HepG2 (cell line): Measurements from ENCODE around the gene ARPC5. TPM values are rescaled to one million over a fixed set of nuclear protein-coding genes. Genes with fewer than 3 reads are reported as not detected.

Experiments
- ATAC-seq: fragments of 200-7000 bp; cut with Tn5 transposase; 3 replicates; pipeline ENCODE4 v1.9.1; 2020; ENCODE audit warnings: mild to moderate bottlenecking, moderate library complexity
- BruUV-seq: library from RNA; stranded (reverse); fragments of 400-500 nt; replicated peaks from 2 replicates; lab custom pipeline; 2021; lab: Mats Ljungman, UMichigan
- CTCF ChIA-PET: fragments of 300-600 bp; formaldehyde crosslinking; extraction: SDS; loops from one replicate; lab custom pipeline; 2021; ENCODE audit warnings: low total read pairs, inconsistent platforms, low intra/inter-chr PET ratio; lab: Yijun Ruan, JAX
- POLR2A ChIA-PET: fragments of 350-600 bp; sonication (Branson Sonifier 250); formaldehyde crosslinking; loops from one replicate; lab custom pipeline; 2020; ENCODE audit warnings: antibody characterized with exemption, inconsistent platforms; lab: Yijun Ruan, JAX
- DNase-seq: peaks from one replicate; pipeline ENCODE4 v3.0.0-alpha.2; 2015; ENCODE audit warnings: low spot score
- FAIRE-seq: peaks from 3 replicates; lab custom pipeline; 2011; peaks lifted over from hg19 to GRCh38; lab: Jason Lieb, UNC
- H2AFZ ChIP-seq: one replicate; pipeline ENCODE4 v1.6.1; 2011; ENCODE audit warnings: low read length, inconsistent platforms
- H3K27ac ChIP-seq: fragments of 300-600 bp; 3 replicates; pipeline ENCODE4 v1.8.0; 2011; ENCODE audit warnings: mixed run types, mild to moderate bottlenecking, mixed read lengths, low read length, inconsistent platforms; ENCODE audit not compliant: insufficient read depth; ENCODE audit errors: extremely low read length
- H3K27me3 ChIP-seq, 2 experiments: fragments of 200-600 bp in 1 of 2; 2 replicates in 1 of 2; 3 replicates in 1 of 2; pipeline versions ENCODE4 v1.6.0 to v1.8.0; 2011; ENCODE audit warnings: low read length in 2 of 2, mild to moderate bottlenecking in 2 of 2, moderate library complexity in 2 of 2, inconsistent platforms in 1 of 2; ENCODE audit not compliant: insufficient read depth in 2 of 2, control insufficient read depth in 1 of 2
- H3K36me3 ChIP-seq, 2 experiments: fragments of 200-600 bp in 1 of 2; replicated peaks in 1 of 2; 2 replicates in 1 of 2; 3 replicates in 1 of 2; pipeline versions ENCODE4 v1.5.1 to v1.8.0; 2011; ENCODE audit warnings: low read length in 2 of 2, inconsistent platforms in 1 of 2; ENCODE audit not compliant: insufficient read depth in 2 of 2, control insufficient read depth in 1 of 2
- H3K4me1 ChIP-seq: 2 replicates; pipeline ENCODE4 v1.5.1; 2012; ENCODE audit warnings: low read length, inconsistent platforms; ENCODE audit not compliant: insufficient read depth
- H3K4me2 ChIP-seq: 2 replicates; pipeline ENCODE4 v1.6.0; 2011; ENCODE audit warnings: low read depth, low read length, inconsistent platforms
- H3K4me3 ChIP-seq, 3 experiments: fragments of 200-600 bp in 1 of 3; sonication (generic), shearing (Covaris generic) in 1 of 3; replicated peaks in 1 of 3; 2 replicates each; pipeline ENCODE4 v1.5.1; 2011 to 2016; ENCODE audit warnings: low read length in 3 of 3, inconsistent platforms in 2 of 3, low read depth in 2 of 3, mild to moderate bottlenecking in 2 of 3, control low read depth in 1 of 3, mixed read lengths in 1 of 3; ENCODE audit not compliant: insufficient read depth in 1 of 3
- H3K79me2 ChIP-seq: one replicate; pipeline ENCODE4 v1.6.1; 2011; ENCODE audit warnings: low read length, inconsistent platforms; ENCODE audit not compliant: insufficient read depth
- H3K9ac ChIP-seq: 2 replicates; pipeline ENCODE4 v1.6.0; 2011; ENCODE audit warnings: mild to moderate bottlenecking, low read depth, low read length, inconsistent platforms; ENCODE audit not compliant: insufficient read depth
- H3K9me3 ChIP-seq: 2 replicates; pipeline ENCODE4 v1.5.1; 2012; ENCODE audit warnings: mild to moderate bottlenecking, low read length
- H4K20me1 ChIP-seq: 2 replicates; pipeline ENCODE4 v1.6.0; 2011; ENCODE audit warnings: inconsistent platforms, mild to moderate bottlenecking, low read length, moderate library complexity; ENCODE audit not compliant: insufficient read depth
- ATAD3A ChIP-seq: sonication (generic); formaldehyde crosslinking; IDR thresholded peaks from 2 replicates; pipeline ENCODE4 v1.4.0; 2020; ENCODE audit warnings: missing genetic modification reagents
- ATF7-NPFF ChIP-seq: sonication (generic); formaldehyde crosslinking; IDR thresholded peaks from 2 replicates; pipeline ENCODE4 v1.8.1; 2023; ENCODE audit warnings: mild to moderate bottlenecking, low read depth, missing genetic modification reagents, moderate library complexity
- NFIC ChIP-seq: IDR thresholded peaks from 2 replicates; pipeline ENCODE4 v1.6.1; 2012; ENCODE audit warnings: mild to moderate bottlenecking, low read length, inconsistent platforms
- NR2F1 ChIP-seq, 2 experiments: fragments of 450-650 bp in 1 of 2; formaldehyde crosslinking in 1 of 2; IDR thresholded peaks; 2 replicates each; pipeline versions ENCODE4 v1.5.0 to v1.6.1; 2016 to 2020; ENCODE audit warnings: mild to moderate bottlenecking in 1 of 2, missing compliant biosample characterization in 1 of 2, missing genetic modification reagents in 1 of 2, moderate library complexity in 1 of 2
- PHF20 ChIP-seq: sonication (generic); formaldehyde crosslinking; IDR thresholded peaks from 2 replicates; pipeline ENCODE4 v1.5.0; 2020; ENCODE audit warnings: mild to moderate bottlenecking, missing genetic modification reagents
- PTBP1 ChIP-seq: fragments of 200-400 bp; formaldehyde crosslinking; IDR thresholded peaks from 2 replicates; pipeline ENCODE4 v1.6.1; 2018; ENCODE audit warnings: low read length, low read depth; ENCODE audit not compliant: poor library complexity, severe bottlenecking
- SRSF1 ChIP-seq: fragments of 200-400 bp; formaldehyde crosslinking; optimal IDR thresholded peaks from 2 replicates; pipeline ENCODE3; 2017; ENCODE audit warnings: mild to moderate bottlenecking, low read depth, low read length, moderate library complexity
- ZBTB38 ChIP-seq: sonication (generic); formaldehyde crosslinking; IDR thresholded peaks from 2 replicates; pipeline ENCODE4 v1.5.1; 2020; ENCODE audit warnings: mild to moderate bottlenecking, missing genetic modification reagents
- ZFP1 ChIP-seq: IDR thresholded peaks from 2 replicates; pipeline ENCODE4 v1.6.1; 2016
- ZNF225 ChIP-seq: sonication (generic); formaldehyde crosslinking; IDR thresholded peaks from 2 replicates; pipeline ENCODE4 v1.4.0; 2020; ENCODE audit warnings: mild to moderate bottlenecking, missing genetic modification reagents
- ZNF282 ChIP-seq: fragments of 450-650 bp; IDR thresholded peaks from 2 replicates; pipeline ENCODE4 v1.6.1; 2018; ENCODE audit not compliant: partially characterized antibody
- ZNF407 ChIP-seq: sonication (generic); formaldehyde crosslinking; IDR thresholded peaks from one replicate; pipeline ENCODE4 v1.5.1; 2020; ENCODE audit warnings: mild to moderate bottlenecking, missing genetic modification reagents; ENCODE audit errors: not compliant biosample characterization
- ZNF484 ChIP-seq: sonication (generic); formaldehyde crosslinking; IDR thresholded peaks from 2 replicates; pipeline ENCODE4 v1.5.1; 2020; ENCODE audit warnings: mild to moderate bottlenecking, low read depth, missing genetic modification reagents, borderline replicate concordance
- ZNF781 ChIP-seq: sonication (generic); formaldehyde crosslinking; IDR thresholded peaks from 2 replicates; pipeline ENCODE4 v1.5.1; 2020; ENCODE audit warnings: borderline replicate concordance, mild to moderate bottlenecking, missing genetic modification reagents; ENCODE audit errors: not compliant biosample characterization
- WGBS: methylation state at CpG from one replicate; pipeline ENCODE4 v1.1.6; 2017; ENCODE audit warnings: low lambda C conversion rate; 5-methylcytosine and 5-hydroxymethylcytosine counted together
- in situ Hi-C: cut with HindIII; loops from 2 replicates; pipeline ENCODE4 v1.10.0; 2017; ENCODE audit warnings: low pct_unique_long_range_greater_than_20kb; ENCODE audit not compliant: extremely low pct_ligation_motif_present
- intact Hi-C: fragments of 100-400 bp; cut with micrococcal nuclease; formaldehyde crosslinking; loops from one replicate; pipeline ENCODE4 v1.10.0; 2022; ENCODE audit not compliant: unreplicated experiment
- polyA plus RNA-seq, 8 experiments: library from polyadenylated mRNA; depleted of rRNA in 3 of 8; stranded (reverse) in 7 of 8; unstranded in 1 of 8; fragments of >200 nt; fragmentation: Illumina TruSeq in 4 of 8; extraction: Trizol in 4 of 8; gene quantifications; 2 replicates each; pipeline versions ENCODE4 v1.2.1 to v1.2.3, GENCODE V29; 2011 to 2016; ENCODE audit warnings: low read depth in 4 of 8, missing spikeins in 1 of 8, mixed read lengths in 1 of 8; ENCODE audit not compliant: insufficient read depth in 1 of 8
- total RNA-seq, 5 experiments: library from RNA; depleted of rRNA; stranded (reverse); fragments of >200 nt; fragmentation: Illumina TruSeq; extraction: Trizol; gene quantifications; 2 replicates each; pipeline ENCODE4 v1.2.3, GENCODE V29; 2016; ENCODE audit warnings: low read depth in 1 of 5
- TF ChIP-seq, protein P1 (sequence below): IDR thresholded peaks from 2 replicates; pipeline ENCODE4 v1.6.1; 2016; ENCODE audit warnings: mild to moderate bottlenecking, missing biosample characterization, missing genetic modification reagents

The ARPC5 gene
- total and polyA plus RNA-seq, 2 of the 13 experiments (the other 11 are each of a cell fraction or from before 2014, with no cell fraction given), result 48.4 to 106 TPM

- no TSS peak for BruUV-seq
- CTCF ChIA-PET, result no interaction called here
- H3K4me3 ChIP-seq, result no peak overlapping the region
- H3K4me1 ChIP-seq, result no peaks in the 10 kb centered on the region
- peaks cover 0 to 28% of the 10 kb centered on the region in 2 experiments; a peak in 3 of 5 replicates for H3K27me3 ChIP-seq
- no peak overlapping the region for H2AFZ ChIP-seq
- FAIRE-seq (no peak), DNase-seq (no peak), ATAC-seq (no peak)
- H4K20me1 ChIP-seq, result no peaks in the 10 kb centered on the region
- WGBS, result 67% methylated on average over 2 of the region's 2 CpGs
- no peak overlapping the region for H3K4me2 ChIP-seq
- intact Hi-C loops (no loop called here), in situ Hi-C loops (no loop called here)
- H3K27ac ChIP-seq, result no peak overlapping the region
- no peaks in the 10 kb centered on the region for H3K9me3 ChIP-seq
- H3K36me3 ChIP-seq, result no peaks in the 10 kb centered on the region
- no peaks in the 10 kb centered on the region for H3K79me2 ChIP-seq
- no peak for TF ChIP-seq PTBP1
- TF ChIP-seq NFIC, result no peak
- TF ChIP-seq SRSF1, result no peak
- no peak for TF ChIP-seq ATAD3A (CRISPR knock-in tag)
- no peak for TF ChIP-seq NR2F1 (CRISPR knock-in tag; IDR thresholded peaks at IDR 0.05)
- TF ChIP-seq ZBTB38, result no peak
- TF ChIP-seq ATF7-NPFF (CRISPR knock-in tag), result no peak
- no peak for TF ChIP-seq ZNF282
- no peak for TF ChIP-seq ZNF781
- no peak for TF ChIP-seq PHF20 (CRISPR knock-in tag)
- TF ChIP-seq ZNF484 (CRISPR knock-in tag), result no peak
- TF ChIP-seq, protein P1, sequence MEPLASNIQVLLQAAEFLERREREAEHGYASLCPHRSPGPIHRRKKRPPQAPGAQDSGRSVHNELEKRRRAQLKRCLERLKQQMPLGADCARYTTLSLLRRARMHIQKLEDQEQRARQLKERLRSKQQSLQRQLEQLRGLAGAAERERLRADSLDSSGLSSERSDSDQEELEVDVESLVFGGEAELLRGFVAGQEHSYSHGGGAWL, result no peak
- no peak for TF ChIP-seq ZNF225 (CRISPR knock-in tag)
- no peak for TF ChIP-seq ZFP1 (CRISPR knock-in tag)
- TF ChIP-seq ZNF407 (CRISPR knock-in tag), result no peak
- no peak overlapping the region for H3K9ac ChIP-seq
- POLR2A ChIA-PET, result no interaction called here
Observed at GRCh38 chr1:183595537-183595936, 40.0 kb downstream of the ARPC5 start.
